GM21529 (cell line): ENCODE data around the gene MINDY4.

Experiments used
- ATAC-seq: cut with Tn5 transposase; IDR thresholded peaks from one replicate; pipeline ENCODE4 v1.9.1; 2021; ENCODE audit not compliant: unreplicated experiment

Gene MINDY4

DNA sequence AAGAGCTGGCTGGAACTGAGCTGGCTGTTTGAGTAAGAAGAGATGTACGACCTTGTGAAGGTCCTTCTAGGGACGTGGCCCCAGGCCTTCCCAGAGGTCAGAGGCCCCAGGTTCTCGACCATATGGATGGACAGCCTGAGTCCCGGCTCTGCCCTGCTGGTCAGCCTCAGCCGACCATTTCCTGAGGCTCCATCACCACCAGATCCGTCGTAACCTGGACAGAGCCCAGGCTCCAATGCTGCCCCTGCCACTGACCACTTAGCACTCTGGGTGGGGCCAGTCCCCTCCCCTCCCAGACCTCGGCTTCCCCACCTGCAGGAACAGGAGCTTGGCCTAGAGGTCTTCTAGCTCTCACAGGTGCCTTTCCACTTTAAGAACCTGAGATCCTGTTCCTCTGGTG lies 29.9 kb upstream of the MINDY4 start:
- no peak for ATAC-seq

DNA sequence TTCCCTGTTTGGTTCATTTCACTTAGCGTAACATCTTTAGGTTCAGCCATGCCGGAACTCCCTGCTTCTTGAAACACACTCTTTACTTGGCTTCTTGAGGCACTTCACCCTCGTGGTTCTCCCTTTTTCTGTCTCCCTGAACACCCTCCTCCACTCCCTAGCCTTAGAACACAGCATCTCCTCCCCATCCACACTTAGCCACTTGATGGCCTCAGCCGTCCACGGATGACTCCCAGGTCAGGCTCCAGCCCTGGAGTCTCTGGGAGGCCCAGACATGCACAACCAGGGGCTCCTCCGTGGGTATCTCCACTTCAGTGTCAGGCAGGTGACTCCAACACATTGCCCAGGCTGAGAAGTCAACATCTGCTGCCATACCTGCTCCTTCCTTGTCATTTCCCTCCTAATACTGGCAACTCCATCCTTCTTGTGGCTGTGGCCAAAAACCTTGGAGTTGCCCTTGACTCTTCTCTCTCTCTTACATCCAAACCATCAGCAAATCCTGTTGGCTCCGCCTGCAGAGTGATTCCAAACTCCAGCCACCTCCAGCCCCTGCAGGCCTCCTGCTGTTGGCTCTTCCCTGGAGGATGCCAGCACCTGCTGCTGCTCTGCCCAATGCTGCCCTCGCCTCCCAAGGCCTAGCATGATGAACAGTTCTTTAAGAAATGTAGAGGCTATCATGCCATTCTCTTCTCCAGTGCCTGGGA lies 27.7 kb upstream of the MINDY4 start:
- no peak for ATAC-seq

DNA sequence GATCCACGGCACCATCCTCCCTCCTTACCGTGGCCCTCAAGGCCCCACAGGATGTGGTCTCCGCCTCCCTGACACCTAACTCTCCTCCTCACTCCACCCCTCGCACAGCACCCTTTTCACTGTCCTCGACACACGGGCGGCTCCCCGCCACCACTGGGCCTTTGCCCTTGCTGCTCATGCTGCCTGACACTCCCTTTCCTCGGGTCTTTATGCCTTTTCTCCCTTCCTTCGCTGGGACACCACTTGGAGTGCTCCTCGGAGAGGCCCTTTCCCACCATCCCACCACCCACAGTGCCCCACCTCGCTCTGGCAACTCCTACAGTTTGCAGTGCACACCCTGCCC lies 27.2 kb upstream of the MINDY4 start:
- ATAC-seq = no peak

DNA sequence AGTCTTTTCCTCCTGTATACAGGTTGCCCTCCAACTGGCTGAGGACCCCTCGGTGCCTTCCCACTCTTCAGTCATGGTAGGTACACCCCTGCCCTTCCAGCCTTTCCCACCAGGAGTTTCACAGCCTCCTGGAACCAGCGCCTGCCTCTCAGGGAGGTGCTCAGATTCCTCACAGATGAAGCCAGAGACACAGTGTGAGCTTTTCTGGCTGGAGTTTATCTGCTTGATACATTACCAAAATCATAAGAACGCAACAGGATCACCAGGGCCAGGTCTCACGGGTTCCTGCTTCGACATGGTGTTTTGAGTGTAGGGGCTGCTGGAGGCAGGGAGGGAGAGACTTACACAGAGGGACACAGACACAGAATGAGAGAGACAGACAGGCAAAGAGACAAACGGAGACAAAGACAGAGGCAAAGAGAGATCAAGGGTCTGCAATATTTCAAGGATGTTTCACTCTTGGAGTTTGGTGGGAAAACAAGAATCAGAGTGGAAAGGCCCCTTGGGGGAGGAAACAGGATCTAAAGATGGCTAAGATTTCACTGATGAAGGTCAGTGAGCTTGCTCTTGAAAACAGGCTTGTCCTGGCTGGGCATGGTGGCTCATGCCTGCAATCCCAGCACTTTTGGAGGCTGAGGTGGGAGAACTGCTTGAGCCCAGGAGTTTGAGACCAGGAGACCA lies 25.8 kb upstream of the MINDY4 start:
- no peak for ATAC-seq

DNA sequence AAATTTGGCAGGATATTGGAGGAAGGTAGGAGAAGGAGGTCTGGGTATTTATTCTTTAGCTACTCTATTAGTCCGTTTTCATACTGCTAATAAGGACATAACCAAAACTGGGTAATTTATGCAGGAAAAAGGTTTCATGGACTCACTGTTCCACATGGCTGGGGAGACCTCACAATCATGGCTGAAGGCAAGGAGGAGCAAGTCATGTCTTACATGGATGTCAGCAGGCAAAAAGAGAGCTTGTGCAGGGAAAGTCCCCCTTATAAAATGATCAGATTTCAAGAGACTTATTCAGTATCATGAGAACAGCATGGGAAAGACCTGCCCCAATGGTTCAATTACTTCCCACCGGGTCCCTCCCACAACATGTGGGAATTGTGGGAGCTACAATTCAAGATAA lies 21.2 kb upstream of the MINDY4 start:
- no peak for ATAC-seq

DNA sequence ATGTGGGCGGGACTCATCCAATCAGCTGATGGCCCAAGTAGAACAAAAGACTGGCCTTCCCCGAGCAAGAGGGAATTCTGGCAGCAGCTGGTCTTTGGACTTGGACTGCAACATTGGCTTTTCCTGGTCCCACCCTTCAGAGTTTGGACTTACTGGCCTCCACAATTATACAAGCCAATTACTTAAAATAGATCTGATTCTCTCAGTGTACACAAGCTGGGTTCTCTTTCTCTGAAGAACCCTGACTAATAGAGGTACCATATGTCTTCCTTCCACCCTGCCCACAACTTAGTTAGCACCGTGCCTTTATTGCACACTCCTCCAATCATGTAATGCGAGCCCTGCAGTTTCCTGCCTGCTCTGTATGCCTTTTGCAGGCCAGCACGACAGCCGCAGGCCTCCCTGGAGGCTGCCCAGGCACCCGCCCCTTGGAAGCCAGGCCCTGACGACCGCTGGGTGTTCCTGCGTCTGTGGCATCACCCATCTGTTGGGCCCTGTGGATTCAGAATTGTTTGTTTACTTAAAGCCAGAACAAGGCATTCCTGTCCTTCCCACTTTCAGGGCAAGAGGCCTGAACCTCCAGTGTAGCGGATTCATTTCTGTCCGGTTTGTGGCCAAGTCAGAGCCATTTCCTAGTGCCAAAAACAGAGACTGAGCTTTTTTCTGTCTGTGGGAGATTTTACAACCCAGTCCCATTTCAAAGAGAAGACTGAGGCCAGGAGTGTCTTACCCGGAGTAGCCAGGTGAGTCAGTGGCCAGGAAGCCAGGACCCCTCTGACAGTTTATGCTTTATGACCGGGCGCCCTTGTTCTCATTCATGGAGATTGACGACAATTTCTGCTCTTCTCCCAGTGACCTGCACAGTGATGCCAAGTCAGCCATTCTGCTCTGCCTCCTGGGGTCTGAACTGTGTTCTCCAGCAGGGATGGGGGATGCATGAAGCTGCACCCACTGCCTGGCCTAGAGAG lies 20.2 kb upstream of the MINDY4 start:
- no peak for ATAC-seq

DNA sequence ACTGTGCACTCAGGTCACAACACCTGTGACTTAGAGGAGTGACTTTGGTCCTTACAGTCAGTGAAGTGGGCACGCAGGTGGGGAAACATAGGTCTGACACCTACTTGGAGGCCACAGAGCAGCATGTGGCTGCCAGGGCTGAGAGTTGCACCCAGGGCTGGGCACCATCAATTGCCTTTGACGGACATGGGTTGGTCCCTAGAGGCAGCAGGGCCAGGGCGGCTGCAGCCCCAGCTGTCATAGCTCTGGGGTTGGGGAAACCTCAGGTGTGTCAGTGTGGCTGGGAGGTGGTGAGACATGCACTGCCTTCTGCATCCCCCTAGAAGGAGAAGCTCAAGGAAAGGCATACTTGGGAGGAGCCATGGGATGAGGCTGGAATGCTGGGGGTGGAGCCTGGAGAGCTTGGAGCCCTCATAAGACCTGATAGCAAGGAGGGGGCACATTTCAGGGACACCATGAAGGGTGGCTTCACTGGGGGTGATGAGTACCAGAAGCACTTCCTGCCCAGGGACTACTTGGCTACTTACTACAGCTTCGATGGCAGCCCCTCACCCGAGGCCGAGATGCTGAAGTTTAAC lies 19.4 kb upstream of the MINDY4 start, which contains the start of gene INMT:
Gene INMT (plus strand): TSS at position 440 of the 578 bp plus-strand sequence. CDS start 16 bp downstream, at position 456.
- ATAC-seq = no peak

DNA sequence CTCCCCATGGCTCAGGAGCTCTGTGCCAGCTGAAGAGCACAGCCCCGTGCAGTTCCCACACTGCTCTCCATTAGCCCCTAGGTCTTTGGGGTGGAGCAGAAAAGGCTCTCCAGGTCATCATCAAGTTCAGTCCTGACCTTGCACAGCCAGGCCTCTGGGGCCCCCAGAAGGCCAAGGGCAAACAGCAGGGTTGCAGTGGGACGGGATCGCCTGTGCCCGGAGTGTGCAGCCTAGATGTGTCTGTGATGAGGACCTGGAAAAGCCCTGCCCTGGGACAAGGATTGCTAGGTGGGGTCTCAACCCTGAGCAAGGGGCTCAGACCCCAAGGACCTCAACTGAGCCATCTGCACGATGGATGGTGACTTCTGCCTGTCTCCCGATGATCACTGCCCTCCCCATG lies 18.7 kb upstream of the MINDY4 start:
- no peak for ATAC-seq

DNA sequence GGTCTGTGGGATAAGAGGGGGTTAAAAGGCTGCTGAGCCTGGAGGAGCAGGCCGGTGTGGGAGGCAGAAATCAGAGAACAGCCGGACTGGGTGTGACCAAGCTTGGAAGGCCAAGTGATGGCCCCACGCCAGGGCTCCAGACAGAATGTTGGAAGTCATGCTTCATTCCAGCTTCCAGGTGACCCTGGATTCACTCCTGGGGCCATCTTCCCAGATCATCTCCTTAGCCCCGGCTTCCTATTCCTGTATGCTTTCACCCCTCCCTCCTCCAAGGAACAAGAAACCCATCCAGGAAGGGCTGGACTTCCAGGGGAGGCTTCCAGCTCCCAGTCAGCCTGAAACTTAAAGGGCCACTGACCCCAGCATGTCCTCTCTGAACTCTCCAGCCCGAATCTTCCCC lies 18.2 kb upstream of the MINDY4 start:
- ATAC-seq = no peak

DNA sequence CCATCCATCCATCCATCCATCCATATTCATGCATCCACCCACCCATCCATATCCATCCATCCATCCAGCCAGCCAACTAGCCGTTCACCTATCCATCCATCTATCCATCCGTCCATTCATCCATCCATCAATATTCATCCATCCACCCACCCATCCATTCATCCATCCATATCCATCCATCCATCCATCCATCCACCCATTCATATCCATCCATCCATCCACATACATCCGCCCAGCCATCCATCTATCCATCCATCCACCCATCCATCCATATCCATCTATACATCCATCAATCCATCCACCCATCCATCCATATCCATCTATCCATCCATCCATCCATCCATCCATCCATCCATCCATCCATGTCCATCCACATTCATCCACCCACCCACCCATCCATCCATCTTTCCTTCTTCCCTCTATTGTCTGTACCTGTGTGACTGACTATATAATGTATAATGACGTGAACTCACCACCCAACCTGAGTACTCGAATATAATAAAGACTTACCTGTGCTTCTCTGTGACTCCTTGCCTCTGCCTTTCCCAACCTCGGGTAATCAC lies 16.8 kb upstream of the MINDY4 start:
- no peak for ATAC-seq

DNA sequence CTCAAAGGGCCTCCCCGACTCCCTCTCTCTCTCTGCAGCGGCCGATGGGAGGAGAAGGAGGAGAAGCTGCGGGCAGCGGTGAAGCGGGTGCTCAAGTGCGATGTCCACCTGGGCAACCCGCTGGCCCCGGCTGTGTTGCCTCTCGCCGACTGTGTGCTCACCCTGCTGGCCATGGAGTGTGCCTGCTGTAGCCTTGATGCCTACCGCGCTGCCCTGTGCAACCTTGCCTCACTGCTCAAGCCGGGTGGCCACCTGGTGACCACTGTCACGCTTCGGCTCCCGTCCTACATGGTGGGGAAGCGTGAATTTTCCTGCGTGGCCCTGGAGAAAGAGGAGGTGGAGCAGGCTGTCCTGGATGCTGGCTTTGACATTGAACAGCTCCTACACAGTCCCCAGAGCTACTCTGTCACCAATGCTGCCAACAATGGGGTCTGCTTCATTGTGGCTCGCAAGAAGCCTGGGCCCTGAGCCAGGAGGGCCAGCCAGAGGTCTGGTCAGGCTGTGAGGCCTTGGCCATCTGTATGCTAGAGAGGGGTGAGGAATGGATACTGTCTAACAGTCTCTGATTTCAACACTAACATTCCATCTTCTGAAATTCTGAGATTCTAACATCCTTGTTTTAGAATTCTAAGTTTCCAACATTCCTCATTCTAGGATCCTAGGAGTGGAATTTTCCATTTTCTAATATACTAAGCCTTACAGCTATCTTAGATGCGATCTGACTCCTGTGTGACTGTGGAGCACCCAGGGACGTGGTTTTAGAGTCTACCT lies 15.6 kb upstream of the MINDY4 start:
- ATAC-seq = no peak

DNA sequence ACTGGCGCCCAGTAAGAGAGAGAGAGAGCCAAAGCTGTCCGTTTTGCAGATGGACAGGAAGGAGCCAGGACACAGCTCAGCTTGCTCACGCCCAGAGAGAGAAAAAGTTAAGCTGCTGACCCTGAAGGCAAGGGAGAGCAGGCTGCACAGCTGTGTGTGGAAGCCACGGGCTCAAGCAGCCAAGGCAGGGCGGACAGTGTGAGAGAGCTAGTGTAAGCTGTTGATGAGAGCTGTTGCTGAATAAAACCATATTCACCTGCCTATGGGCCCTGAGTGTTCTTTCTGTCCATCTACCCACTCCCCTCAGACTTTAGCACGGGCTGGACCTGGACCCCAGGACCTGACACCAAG lies 13.9 kb upstream of the MINDY4 start:
- ATAC-seq = no peak

DNA sequence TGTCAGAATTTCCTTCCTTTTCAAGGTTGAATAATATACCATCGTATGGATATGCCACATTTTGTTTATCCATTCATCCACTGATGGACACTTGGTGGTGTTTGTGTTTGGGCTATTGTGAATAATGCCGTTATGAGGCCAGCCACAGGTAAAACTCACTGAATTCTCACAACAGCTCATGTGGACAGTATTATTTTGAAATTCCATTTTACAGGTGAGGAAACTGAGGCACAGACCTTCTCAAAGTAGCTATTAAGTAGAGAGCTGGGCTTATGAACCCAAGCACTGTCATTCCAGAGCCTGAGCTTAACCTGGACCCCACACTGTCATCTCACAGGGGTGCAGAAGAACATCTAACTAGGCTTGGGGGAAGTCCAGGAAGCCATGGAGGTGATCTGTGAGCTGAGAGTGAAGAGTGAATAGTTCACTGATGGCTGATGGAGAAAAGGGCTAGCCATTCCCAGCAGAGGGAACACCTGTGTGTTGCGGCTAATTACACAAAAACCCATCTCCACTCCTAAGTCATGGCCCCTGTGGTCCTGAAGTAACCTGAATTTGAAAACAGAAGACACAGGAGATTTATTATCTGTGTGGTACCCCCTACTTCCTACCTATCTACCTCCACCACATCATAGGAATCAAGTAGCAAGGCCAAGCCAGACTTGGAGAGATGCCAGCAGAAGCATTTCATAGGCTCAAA lies 10.6 kb upstream of the MINDY4 start:
- ATAC-seq = no peak

DNA sequence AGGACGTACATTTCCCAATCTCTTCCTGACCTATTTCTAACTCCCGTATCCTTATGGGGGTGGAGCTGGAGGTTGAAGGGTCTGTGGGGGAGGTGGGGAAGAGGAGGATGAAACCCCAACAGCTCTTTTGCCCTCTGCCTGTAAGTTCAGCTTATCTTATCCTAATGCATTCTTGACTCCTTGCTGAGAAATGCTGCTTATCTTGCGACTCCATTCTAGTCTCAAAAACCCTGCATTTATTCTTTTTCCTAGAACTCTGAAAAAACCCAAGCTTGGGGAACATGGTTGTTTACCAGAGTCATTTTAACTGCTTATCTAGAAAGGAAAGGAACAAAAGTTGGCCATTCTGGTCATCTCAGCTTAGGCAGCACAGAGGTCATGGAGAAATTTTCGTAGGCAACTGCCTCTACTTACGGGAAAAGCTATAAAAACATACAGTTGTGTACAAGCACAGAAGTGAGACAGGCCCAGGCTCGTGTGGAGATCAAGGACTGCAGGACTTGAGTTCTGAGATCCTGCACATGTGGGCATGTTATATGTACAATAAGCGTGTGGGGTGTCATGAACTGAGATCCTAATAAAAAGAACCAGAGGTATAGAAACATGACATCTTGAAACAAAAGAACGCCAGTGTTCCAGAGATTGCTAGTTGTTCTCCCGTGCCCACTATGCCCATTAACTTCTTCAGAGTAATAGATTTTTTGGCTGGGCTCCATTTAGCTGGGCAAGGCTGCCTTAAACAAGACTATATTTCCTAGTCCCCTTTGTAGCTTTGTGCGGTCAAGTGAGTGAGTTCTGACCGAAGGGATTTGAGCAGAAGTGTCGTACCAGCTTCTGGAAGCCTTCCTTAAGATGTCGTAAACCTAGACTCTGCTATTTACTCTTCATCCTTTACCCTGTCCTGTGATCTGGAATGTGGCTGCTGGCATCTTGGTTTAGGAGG lies 9.7 kb upstream of the MINDY4 start:
- ATAC-seq = no peak

DNA sequence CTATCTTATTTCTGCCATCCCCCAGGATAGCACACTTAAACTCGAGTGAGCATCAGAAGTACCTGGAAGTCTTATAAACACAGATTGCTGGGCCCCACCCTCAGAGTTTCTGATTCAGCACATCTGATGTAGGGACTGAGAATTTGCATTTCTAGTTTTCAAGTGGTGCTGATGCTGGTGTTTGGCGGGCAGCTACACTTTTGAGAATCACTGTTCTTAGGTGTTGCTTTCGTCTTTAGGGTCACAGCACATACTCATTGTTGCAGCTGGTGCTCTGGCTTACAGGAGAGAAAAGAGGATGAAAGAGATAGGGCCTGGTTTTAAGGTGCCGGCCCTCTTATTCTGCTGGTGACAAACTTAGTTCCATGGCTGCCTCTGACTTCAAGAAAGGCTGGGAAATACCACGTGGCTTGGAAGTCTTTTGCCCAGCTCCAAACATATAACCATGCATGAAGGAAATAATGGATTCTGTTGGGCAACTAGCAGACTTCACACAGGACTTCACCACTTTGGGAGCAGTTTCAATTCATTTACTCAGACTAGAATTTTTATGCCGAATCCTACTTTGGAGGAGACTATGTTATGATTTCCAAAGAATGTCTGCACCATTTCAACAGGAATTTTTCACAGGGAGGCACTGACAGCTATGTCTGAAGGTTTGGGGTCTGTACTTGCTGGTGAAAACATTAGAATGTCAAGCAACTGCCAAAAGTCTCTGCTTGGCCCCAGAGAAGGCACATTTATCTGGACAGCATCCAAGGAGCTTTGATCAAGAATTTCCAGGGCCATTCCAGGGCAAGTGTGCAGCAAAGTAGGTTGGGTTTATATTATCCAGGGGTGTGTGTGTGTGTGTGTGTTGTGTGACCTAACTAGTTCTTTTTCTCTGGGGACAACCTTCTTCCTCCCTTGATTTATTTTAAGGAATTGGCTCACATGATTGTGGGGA lies 6.9 kb upstream of the MINDY4 start:
- ATAC-seq = peak; percentile 97

DNA sequence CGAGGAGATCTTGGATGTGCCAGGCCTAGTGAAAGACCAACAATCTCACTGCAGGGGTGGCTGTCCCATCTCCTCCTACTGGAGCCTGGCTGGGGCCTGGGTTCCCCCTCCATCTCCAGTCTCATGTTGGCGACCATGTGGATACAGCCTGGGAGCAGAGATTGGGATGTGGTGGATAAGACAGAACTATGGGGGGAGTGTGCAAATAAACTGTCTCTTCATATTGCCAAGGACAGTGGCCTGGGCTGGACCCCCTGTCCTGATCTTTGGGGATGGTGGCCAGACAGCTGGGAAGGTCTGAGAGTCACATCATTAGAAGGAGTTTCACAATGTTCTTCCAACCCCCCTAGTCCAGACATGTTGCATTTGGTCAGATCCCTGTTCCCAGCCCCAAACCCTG lies 5.8 kb upstream of the MINDY4 start:
- no peak for ATAC-seq

DNA sequence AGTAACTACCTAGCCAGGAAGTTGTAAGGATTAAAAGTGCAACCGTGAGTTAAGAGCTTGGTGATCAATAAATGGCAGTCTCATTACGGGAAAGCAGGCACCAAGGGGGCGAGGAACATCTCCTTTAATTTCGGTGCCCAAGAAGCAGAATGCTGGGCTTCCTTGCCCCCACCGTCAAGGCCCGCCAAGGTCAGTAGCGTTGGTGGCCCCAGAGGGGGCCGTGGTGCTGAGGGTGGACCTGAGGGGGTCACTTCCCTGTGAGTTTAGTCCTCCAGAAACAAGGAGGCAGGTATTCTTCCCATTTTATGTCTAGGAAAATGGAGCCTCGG lies 408 bp upstream of the MINDY4 start:
- ATAC-seq = no peak
